ENCODE measurements around the gene SATL1. TPM values are rescaled to one million over a fixed set of nuclear protein-coding genes. Genes with fewer than 3 reads are reported as not detected.

The SATL1 gene
- total RNA-seq, 4 donors from 2014 or later: not detected

DNA sequence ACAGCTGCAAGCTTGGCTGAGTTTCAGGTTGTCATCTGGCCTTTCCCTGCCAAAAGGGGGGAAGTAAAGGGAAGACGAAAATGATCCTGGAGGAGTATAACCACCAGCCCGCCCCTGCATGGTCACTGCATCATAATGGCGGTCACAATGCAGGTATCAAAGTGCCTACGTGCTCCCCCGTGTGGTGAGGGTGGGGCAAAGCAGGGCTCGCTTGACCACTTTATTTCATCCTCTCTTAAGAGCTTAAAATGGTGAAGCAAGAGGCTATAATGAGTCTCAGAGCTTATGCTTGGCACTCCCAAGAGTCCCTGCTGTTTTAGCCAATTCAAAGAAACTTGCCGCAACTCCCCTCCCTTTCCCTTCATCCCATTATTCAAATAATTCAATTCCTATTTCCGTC, 134.3 kb downstream of the SATL1 start:
- in situ Hi-C loops (cut with MboI; ENCODE audit: low sequenced_read_pairs in 4 of 4): loop anchor here in 1 of 4 donors (25.0 kb wide), 1 partner anchor 428 kb away; no protein-coding TSS in a partner anchor
- ATAC-seq: no peak
- H3K27ac ChIP-seq: no peak overlapping the region
- peak in 1 of 5 experiments; percentile 35 for TF ChIP-seq CTCF (IDR thresholded peaks at IDR 0.05 in 4 of 5, conservative IDR thresholded peaks at IDR 0.05 in 1 of 5)
- TF ChIP-seq POLR2A (IDR thresholded peaks at IDR 0.05): no peak
- DNase-seq: no peak
- no peak overlapping the region for H3K4me3 ChIP-seq
- H3K36me3 ChIP-seq: no peaks in the 10 kb centered on the region
- intact Hi-C loops (cut with DNase I; ENCODE audit: low total_unique reads): no loop called here
- no peaks in the 10 kb centered on the region for H3K4me1 ChIP-seq
- H3K27me3 ChIP-seq: no peaks in the 10 kb centered on the region
- no peaks in the 10 kb centered on the region for H3K9me3 ChIP-seq

- Histone ChIP-seq H3K4me3 (no peak overlapping the region), H3K9me3 (no peaks in the 10 kb centered on the region), H3K36me3 (no peaks in the 10 kb centered on the region), H3K27me3 (no peaks in the 10 kb centered on the region), H3K4me1 (no peaks in the 10 kb centered on the region), H3K27ac (no peak overlapping the region)
- intact Hi-C loops (cut with DNase I; ENCODE audit: low total_unique reads) (no loop called here), in situ Hi-C loops (cut with MboI; ENCODE audit: low sequenced_read_pairs in 4 of 4) (loop anchor here in 1 of 4 donors (25.0 kb wide), 1 partner anchor 429 kb away; no protein-coding TSS in a partner anchor)
- no peak for DNase-seq
- no peak for ATAC-seq
- TF ChIP-seq POLR2A (IDR thresholded peaks at IDR 0.05): no peak
- no peak for TF ChIP-seq CTCF (IDR thresholded peaks at IDR 0.05 in 4 of 5, conservative IDR thresholded peaks at IDR 0.05 in 1 of 5)
Measured at GRCh38 chrX:85108165-85108564, 135.4 kb downstream of the SATL1 start.

GRCh38 chrX:85107407-85107806, 136.2 kb downstream of the SATL1 start:
- DNase-seq (no peak), ATAC-seq (no peak)
- Histone ChIP-seq H3K9me3 (no peaks in the 10 kb centered on the region), H3K27me3 (no peaks in the 10 kb centered on the region), H3K4me1 (no peaks in the 10 kb centered on the region), H3K4me3 (no peak overlapping the region), H3K27ac (no peak overlapping the region), H3K36me3 (no peaks in the 10 kb centered on the region)
- TF ChIP-seq POLR2A (IDR thresholded peaks at IDR 0.05) (no peak), CTCF (IDR thresholded peaks at IDR 0.05 in 4 of 5, conservative IDR thresholded peaks at IDR 0.05 in 1 of 5) (no peak)
- in situ Hi-C loops (cut with MboI; ENCODE audit: low sequenced_read_pairs in 4 of 4) (loop anchor here in 1 of 4 donors (25.0 kb wide), 1 partner anchor 430 kb away; no protein-coding TSS in a partner anchor), intact Hi-C loops (cut with DNase I; ENCODE audit: low total_unique reads) (no loop called here)

DNA sequence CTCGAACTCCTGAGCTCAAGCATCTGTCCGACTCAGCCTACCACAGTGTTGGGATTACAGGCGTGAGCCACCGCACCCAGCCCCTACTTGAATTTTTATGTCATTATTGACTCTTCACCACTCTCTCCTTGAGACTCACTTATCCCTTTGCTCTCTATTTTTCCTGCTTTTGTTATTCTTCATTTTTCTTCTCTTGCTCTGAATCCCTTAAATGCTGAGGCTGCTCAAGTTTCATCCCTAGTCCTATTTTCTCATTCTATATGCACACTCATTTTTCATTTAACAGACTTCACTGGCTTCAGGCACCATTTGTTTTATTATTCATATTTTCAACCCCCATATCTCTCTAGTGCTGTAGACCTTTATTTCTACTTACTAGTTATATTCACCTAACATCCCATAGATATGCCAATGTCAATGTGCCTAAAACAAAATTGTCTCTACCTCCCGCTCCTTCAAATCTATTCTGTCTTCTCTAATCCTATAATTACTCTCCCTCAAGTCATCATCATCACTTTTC, 154.2 kb downstream of the SATL1 start:
- no peak for DNase-seq
- H3K36me3 ChIP-seq: no peaks in the 10 kb centered on the region
- in situ Hi-C loops (cut with MboI; ENCODE audit: low sequenced_read_pairs in 4 of 4): no loop called here
- H3K27me3 ChIP-seq: peaks cover 0 to 11% (median 0%) of the 10 kb centered on the region in 3 donors
- no peak overlapping the region for H3K4me3 ChIP-seq
- H3K4me1 ChIP-seq: no peaks in the 10 kb centered on the region
- H3K27ac ChIP-seq: no peak overlapping the region
- intact Hi-C loops (cut with DNase I; ENCODE audit: low total_unique reads): loop anchor here (10.0 kb wide), 1 partner anchor 455 kb away; no protein-coding TSS in a partner anchor
- no peaks in the 10 kb centered on the region for H3K9me3 ChIP-seq
- no peak for ATAC-seq
- no peak for TF ChIP-seq CTCF (IDR thresholded peaks at IDR 0.05 in 4 of 5, conservative IDR thresholded peaks at IDR 0.05 in 1 of 5)
